ENCODE measurements around the gene ARNT2.

The ARNT2 gene

GRCh38 chr15:80465626-80466005 lies 61.4 kb downstream of the ARNT2 start:
- H3K4me3 ChIP-seq (ENCODE audit: low read depth, low read length), result no peak overlapping the region
- in situ Hi-C loops (cut with HindIII; ENCODE audit: low sequenced_read_pairs), result no loop called here
- no peak for DNase-seq (ENCODE audit: low read depth)
- no peak for TF ChIP-seq CTCF (IDR thresholded peaks at IDR 0.05; ENCODE audit: low read depth, low read length, missing control alignments)

GRCh38 chr15:80466543-80466942 lies 62.4 kb downstream of the ARNT2 start:
- in situ Hi-C loops (cut with HindIII; ENCODE audit: low sequenced_read_pairs), result no loop called here
- no peak for TF ChIP-seq CTCF (IDR thresholded peaks at IDR 0.05; ENCODE audit: low read depth, low read length, missing control alignments)
- no peak for DNase-seq (ENCODE audit: low read depth)
- H3K4me3 ChIP-seq (ENCODE audit: low read depth, low read length), result no peak overlapping the region

- no peak for DNase-seq (ENCODE audit: low read depth)
- in situ Hi-C loops (cut with HindIII; ENCODE audit: low sequenced_read_pairs), result no loop called here
- no peak for TF ChIP-seq CTCF (IDR thresholded peaks at IDR 0.05; ENCODE audit: low read depth, low read length, missing control alignments)
- no peak overlapping the region for H3K4me3 ChIP-seq (ENCODE audit: low read depth, low read length)
These were observed 63.1 kb downstream of the ARNT2 start for GRCh38 chr15:80467311-80467714.

GRCh38 chr15:80468796-80469195 lies 64.6 kb downstream of the ARNT2 start:
- in situ Hi-C loops (cut with HindIII; ENCODE audit: low sequenced_read_pairs), result no loop called here
- TF ChIP-seq CTCF (IDR thresholded peaks at IDR 0.05; ENCODE audit: low read depth, low read length, missing control alignments), result no peak
- no peak overlapping the region for H3K4me3 ChIP-seq (ENCODE audit: low read depth, low read length)
- no peak for DNase-seq (ENCODE audit: low read depth)

- H3K4me3 ChIP-seq (ENCODE audit: low read depth, low read length), result no peak overlapping the region
- no peak for TF ChIP-seq CTCF (IDR thresholded peaks at IDR 0.05; ENCODE audit: low read depth, low read length, missing control alignments)
- in situ Hi-C loops (cut with HindIII; ENCODE audit: low sequenced_read_pairs), result no loop called here
- no peak for DNase-seq (ENCODE audit: low read depth)
These were observed 67.7 kb downstream of the ARNT2 start for GRCh38 chr15:80471881-80472280.

- in situ Hi-C loops (cut with HindIII; ENCODE audit: low sequenced_read_pairs), result no loop called here
- no peak for DNase-seq (ENCODE audit: low read depth)
- TF ChIP-seq CTCF (IDR thresholded peaks at IDR 0.05; ENCODE audit: low read depth, low read length, missing control alignments), result no peak
- no peak overlapping the region for H3K4me3 ChIP-seq (ENCODE audit: low read depth, low read length)
These were observed 69.4 kb downstream of the ARNT2 start for GRCh38 chr15:80473286-80474223.

Data from astrocyte of the cerebellum (primary cell).